HEK293T (cell line): ENCODE data around the gene FBXO24.

Source experiments
- CTCF ChIA-PET: fragments of 350-600 bp; formaldehyde crosslinking; extraction: SDS; loops from one replicate; lab custom pipeline; 2021; ENCODE audit warnings: antibody characterized with exemption, inconsistent platforms; lab: Yijun Ruan, JAX
- POLR2A ChIA-PET: fragments of 350-600 bp; formaldehyde crosslinking; extraction: SDS; loops from one replicate; lab custom pipeline; 2020; ENCODE audit warnings: antibody characterized with exemption, inconsistent platforms; lab: Yijun Ruan, JAX
- DNase-seq: peaks from one replicate; pipeline ENCODE4 v3.0.0; 2012; ENCODE audit warnings: mixed read lengths; ENCODE audit errors: extremely low spot score
- ARNT ChIP-seq: fragments of 450-650 bp; IDR thresholded peaks from 2 replicates; pipeline ENCODE4 v1.6.1; 2017; ENCODE audit warnings: mild to moderate bottlenecking
- BHLHE40 ChIP-seq: fragments of 450-650 bp; IDR thresholded peaks from 2 replicates; pipeline ENCODE4 v1.6.1; 2016; ENCODE audit warnings: mild to moderate bottlenecking, moderate library complexity, borderline replicate concordance
- CTBP1 ChIP-seq: fragments of 450-650 bp; IDR thresholded peaks from 2 replicates; pipeline ENCODE4 v1.6.1; 2016; ENCODE audit warnings: borderline replicate concordance
- ELF4 ChIP-seq: fragments of 450-650 bp; IDR thresholded peaks from 2 replicates; pipeline ENCODE4 v1.6.1; 2017; ENCODE audit warnings: antibody characterized with exemption
- FOXA1 ChIP-seq: fragments of 450-650 bp; IDR thresholded peaks from 2 replicates; pipeline ENCODE4 v1.6.1; 2016; ENCODE audit warnings: mild to moderate bottlenecking
- FOXK2 ChIP-seq: fragments of 450-650 bp; IDR thresholded peaks from 2 replicates; pipeline ENCODE4 v1.6.1; 2016; ENCODE audit warnings: mild to moderate bottlenecking
- FOXM1 ChIP-seq: fragments of 450-650 bp; IDR thresholded peaks from 2 replicates; pipeline ENCODE4 v1.6.1; 2017; ENCODE audit warnings: mild to moderate bottlenecking, borderline replicate concordance
- HDGF ChIP-seq: fragments of 450-650 bp; IDR thresholded peaks from 2 replicates; pipeline ENCODE4 v1.6.1; 2017; ENCODE audit warnings: antibody characterized with exemption, borderline replicate concordance
- L3MBTL2 ChIP-seq: fragments of 450-650 bp; conservative IDR thresholded peaks from 2 replicates; pipeline ENCODE4 v1.6.1; 2016; ENCODE audit warnings: mild to moderate bottlenecking
- LEF1 ChIP-seq: fragments of 450-650 bp; IDR thresholded peaks from 2 replicates; pipeline ENCODE4 v1.6.1; 2017; ENCODE audit warnings: mild to moderate bottlenecking, borderline replicate concordance
- NFRKB ChIP-seq: fragments of 450-650 bp; IDR thresholded peaks from 2 replicates; pipeline ENCODE4 v1.6.1; 2016; ENCODE audit warnings: mild to moderate bottlenecking, moderate library complexity
- SP1 ChIP-seq: fragments of 450-650 bp; IDR thresholded peaks from 2 replicates; pipeline ENCODE4 v1.6.1; 2017
- SUZ12 ChIP-seq: fragments of 450-650 bp; IDR thresholded peaks from 2 replicates; pipeline ENCODE4 v1.6.1; 2016; ENCODE audit warnings: mild to moderate bottlenecking
- TARDBP ChIP-seq: fragments of 450-650 bp; IDR thresholded peaks from 2 replicates; pipeline ENCODE4 v1.6.1; 2016
- ZNF384 ChIP-seq: fragments of 450-650 bp; IDR thresholded peaks from 2 replicates; pipeline ENCODE4 v1.6.1; 2016
- TF ChIP-seq, protein P1 (sequence below): fragments of 450-650 bp; IDR thresholded peaks from 2 replicates; pipeline ENCODE4 v1.6.1; 2016

FBXO24 gene

DNA sequence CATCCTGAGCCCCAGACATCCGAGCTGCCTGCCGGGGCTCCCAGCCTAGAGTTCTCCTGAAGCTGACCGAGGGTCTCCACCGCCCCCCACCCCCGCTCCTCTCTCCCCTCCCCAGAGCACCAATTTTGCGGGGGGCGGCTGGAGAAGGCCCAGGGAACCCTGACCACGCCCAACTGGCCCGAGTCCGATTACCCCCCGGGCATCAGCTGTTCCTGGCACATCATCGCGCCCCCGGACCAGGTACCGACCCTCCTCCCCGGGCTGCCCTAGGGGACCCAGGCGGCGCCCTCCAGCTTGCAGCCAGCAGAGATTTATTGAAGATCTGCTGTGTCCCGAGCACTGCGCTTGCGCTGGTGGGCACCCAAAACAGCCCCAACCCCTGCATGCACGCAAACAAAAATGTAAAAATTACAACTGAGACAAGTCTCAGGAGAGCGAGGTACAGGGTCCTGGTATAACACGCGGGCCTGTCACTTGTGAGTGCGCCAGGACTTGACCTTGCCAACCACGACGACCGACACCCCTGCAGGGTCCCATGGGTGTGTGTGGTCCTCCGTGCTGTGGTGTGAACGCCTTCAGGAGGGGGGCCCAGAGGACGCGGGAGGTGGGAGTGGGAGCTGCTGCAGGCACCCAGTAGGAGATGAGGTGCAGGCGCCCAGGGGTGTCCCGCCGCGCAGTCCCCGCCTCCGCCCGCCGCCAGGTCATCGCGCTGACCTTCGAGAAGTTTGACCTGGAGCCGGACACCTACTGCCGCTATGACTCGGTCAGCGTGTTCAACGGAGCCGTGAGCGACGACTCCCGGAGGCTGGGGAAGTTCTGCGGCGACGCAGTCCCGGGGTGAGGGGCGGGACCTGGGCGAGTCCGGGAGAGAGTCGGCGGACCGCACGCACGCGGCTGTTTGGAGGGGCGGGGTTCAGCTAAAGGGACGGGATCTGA, 19.1 kb downstream of the FBXO24 start:
- ChIA-PET POLR2A (interaction anchor here (0.7 to 3.1 kb wide), 4 partner anchors 16 to 100 kb away, joined by 3 to 14 read pairs (median 4); partner anchors contain the start of genes FBXO24, GIGYF1, LRCH4 and POP7), CTCF (interaction anchor here (0.8 kb wide), 1 partner anchor 87 kb away, joined by 3 read pairs; no protein-coding TSS in a partner anchor)
- DNase-seq: no peak
- no peak for TF ChIP-seq NFRKB
- no peak for TF ChIP-seq CTBP1
- no peak for TF ChIP-seq FOXM1
- TF ChIP-seq ZNF384: no peak
- no peak for TF ChIP-seq ELF4
- TF ChIP-seq HDGF: no peak
- TF ChIP-seq FOXK2: no peak

DNA sequence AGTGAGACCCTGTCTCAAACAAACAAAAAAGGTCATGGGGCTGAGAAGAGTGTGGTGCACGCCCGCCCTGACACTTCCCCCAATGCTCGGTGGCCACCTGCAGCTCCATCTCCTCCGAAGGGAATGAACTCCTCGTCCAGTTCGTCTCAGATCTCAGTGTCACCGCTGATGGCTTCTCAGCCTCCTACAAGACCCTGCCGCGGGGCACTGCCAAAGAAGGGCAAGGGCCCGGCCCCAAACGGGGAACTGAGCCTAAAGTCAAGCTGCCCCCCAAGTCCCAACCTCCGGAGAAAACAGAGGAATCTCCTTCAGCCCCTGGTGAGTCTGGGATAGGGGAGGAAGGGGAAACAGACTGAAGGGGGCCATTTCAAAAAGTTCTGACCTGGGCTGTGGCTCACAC, 20.2 kb downstream of the FBXO24 start:
- ChIA-PET CTCF (no interaction called here), POLR2A (interaction anchor here (0.7 kb wide), 1 partner anchor 17 kb away, joined by 4 read pairs; no protein-coding TSS in a partner anchor)
- no peak for DNase-seq
- TF ChIP-seq LEF1: no peak
- no peak for TF ChIP-seq SUZ12
- no peak for TF ChIP-seq SP1
- TF ChIP-seq L3MBTL2: no peak
- TF ChIP-seq CTBP1: no peak
- no peak for TF ChIP-seq NFRKB
- TF ChIP-seq, protein P1, sequence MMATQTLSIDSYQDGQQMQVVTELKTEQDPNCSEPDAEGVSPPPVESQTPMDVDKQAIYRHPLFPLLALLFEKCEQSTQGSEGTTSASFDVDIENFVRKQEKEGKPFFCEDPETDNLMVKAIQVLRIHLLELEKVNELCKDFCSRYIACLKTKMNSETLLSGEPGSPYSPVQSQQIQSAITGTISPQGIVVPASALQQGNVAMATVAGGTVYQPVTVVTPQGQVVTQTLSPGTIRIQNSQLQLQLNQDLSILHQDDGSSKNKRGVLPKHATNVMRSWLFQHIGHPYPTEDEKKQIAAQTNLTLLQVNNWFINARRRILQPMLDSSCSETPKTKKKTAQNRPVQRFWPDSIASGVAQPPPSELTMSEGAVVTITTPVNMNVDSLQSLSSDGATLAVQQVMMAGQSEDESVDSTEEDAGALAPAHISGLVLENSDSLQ: no peak

DNA sequence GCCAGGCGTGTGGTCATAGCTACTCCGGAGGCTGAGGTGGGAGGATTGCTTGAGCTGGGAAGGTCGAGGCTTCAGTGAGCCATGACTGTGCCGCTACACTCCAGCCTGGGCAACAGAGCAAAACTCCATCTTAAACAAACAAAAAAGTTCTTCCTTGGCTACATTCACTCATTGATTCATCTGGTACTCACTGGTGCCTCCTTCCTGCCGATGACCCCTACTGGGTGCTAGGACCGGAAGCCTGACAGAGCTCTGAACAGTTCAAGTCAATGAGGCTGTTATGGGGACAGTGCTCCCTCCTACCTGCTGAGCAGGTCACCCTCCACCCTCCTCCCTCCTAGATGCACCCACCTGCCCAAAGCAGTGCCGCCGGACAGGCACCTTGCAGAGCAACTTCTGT, 21.0 kb downstream of the FBXO24 start:
- DNase-seq: no peak
- ChIA-PET CTCF (interaction anchor here (0.5 kb wide), 1 partner anchor 60 kb away, joined by 3 read pairs; no protein-coding TSS in a partner anchor), POLR2A (interaction anchor here (0.7 kb wide), 1 partner anchor 99 kb away, joined by 3 read pairs; the partner anchor contains the start of gene POP7)
- TF ChIP-seq NFRKB: no peak
- no peak for TF ChIP-seq FOXM1
- TF ChIP-seq BHLHE40: no peak
- no peak for TF ChIP-seq SUZ12
- TF ChIP-seq ELF4: no peak
- no peak for TF ChIP-seq L3MBTL2
- no peak for TF ChIP-seq SP1
- TF ChIP-seq LEF1: no peak
- no peak for TF ChIP-seq TARDBP
- TF ChIP-seq CTBP1: no peak

DNA sequence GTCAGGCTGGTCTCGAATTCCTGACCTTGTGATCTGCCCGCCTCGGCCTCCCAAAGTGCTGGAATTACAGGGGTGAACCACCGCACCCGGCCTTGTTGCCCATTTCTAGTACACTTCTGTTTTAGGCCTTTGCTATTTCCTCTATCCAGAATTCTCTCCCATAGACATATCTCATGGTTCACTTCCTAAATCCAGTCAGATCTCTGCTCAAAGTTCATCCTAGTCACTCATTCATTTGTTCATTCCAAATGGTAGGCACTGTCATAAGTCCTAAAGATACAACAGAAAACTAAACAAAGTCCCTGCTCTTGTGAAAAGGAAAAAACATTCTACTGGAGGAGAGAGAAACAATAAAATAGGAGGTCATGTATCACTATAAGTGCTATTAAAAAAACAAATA, 23.8 kb downstream of the FBXO24 start:
- DNase-seq: no peak
- CTCF ChIA-PET: interaction anchor here (0.6 kb wide), 1 partner anchor 180 kb away, joined by 4 read pairs; no protein-coding TSS in a partner anchor
- TF ChIP-seq LEF1 (no peak), SP1 (no peak), ELF4 (no peak), ZNF384 (no peak), FOXM1 (no peak), HDGF (no peak), CTBP1 (no peak), L3MBTL2 (no peak), FOXK2 (no peak), FOXA1 (no peak)
- POLR2A ChIA-PET: interaction anchor here (1.3 kb wide), 1 partner anchor 24 kb away, joined by 4 read pairs; the partner anchor contains the start of gene FBXO24

DNA sequence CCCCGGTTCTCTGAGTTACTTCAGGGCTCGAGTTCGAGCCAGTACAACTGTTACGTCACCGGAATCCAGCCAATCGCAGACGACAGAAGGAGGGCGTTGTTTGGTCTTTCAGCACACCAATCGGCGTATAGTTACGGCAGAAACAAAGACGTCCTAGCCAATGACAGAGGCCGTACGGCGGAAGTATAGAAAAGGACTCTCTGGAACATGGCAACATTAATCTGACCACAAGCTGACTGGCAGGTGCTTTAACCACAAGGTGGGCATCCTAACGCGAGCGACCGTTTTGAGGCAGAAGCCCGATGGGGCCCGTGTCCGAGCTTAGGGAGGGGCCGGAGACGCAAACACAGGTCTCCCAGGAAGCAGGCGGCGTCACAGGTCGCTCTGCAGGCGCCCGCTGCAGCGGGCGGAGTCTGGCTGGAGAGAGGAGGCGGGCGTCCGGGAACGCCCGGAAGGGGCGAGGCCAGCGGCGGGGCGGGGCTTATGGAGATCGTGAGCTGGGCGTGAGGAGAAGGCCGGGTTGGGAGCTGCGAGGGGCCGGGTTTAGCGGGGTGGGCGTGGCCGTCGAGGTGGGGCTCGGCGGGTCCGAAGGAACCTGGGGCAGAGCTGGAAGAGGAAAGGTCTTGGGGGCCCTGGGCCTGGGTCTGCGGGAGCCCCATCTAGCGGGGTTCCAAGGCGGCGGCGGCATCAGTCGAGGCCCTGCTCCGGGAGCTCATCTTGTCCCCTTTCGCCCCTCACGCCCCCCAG, 26.0 kb downstream of the FBXO24 start, which contains the start of gene MOSPD3:
Gene MOSPD3 (plus strand): TSS at position 558 of the 747 bp plus-strand sequence. CDS start 252 bp downstream, outside the sequence.
- TF ChIP-seq, protein P1: peak; percentile 95
- TF ChIP-seq ELF4: peak; percentile 38
- TF ChIP-seq FOXM1: no peak
- ChIA-PET CTCF (interaction anchor here (1.0 to 1.9 kb wide), 5 partner anchors 17 to 107 kb away, joined by 3 to 9 read pairs (median 4); partner anchors contain the start of genes FBXO24 and LRCH4), POLR2A (interaction anchor here (0.7 to 2.3 kb wide), 12 partner anchors 9 to 263 kb away, joined by 3 to 23 read pairs (median 4); partner anchors contain the start of genes FBXO24, GNB2, LRCH4 and POP7)
- DNase-seq: peak; percentile 97

DNA sequence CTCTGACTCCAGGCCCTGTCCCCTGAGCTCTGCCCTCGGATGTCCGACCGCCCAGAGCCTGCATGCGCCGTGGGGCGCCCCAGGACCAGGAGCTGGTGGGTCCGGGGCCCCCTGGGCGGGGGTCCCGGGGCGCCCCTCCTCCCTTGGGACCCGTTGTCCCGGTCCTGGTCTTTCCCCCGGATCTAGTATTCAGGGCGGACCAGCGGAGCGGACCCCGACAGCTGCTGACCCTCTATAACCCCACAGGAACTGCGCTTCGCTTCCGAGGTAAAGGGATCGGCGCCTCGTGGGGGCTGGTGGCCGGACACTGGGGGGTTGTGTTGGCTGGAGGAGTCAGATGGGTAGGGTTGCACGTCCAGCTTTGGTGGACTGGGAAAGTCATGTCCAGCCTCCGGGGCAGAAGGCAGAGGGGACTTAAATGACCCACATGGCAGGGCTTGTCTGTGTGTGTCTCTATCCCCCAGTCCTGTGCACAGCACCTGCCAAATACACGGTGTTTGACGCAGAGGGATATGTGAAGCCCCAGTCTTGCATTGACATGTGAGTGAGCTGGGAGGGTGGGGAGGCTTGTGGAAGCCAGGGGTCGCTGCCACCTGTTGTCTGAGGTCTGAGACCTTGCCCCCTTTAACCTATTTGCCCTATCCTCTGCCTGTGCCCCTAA, 26.7 kb downstream of the FBXO24 start:
- no peak for TF ChIP-seq TARDBP
- no peak for TF ChIP-seq SUZ12
- TF ChIP-seq NFRKB: no peak
- no peak for TF ChIP-seq ZNF384
- no peak for TF ChIP-seq FOXA1
- TF ChIP-seq ARNT: no peak
- no peak for TF ChIP-seq FOXK2
- TF ChIP-seq BHLHE40: no peak
- no peak for TF ChIP-seq CTBP1
- POLR2A ChIA-PET: interaction anchor here (0.7 to 2.3 kb wide), 13 partner anchors 10 to 262 kb away, joined by 3 to 23 read pairs (median 5); partner anchors contain the start of genes FBXO24, GNB2, LRCH4 and POP7

More for the DNA sequence above, 26.7 kb downstream of the FBXO24 start:
- DNase-seq: no peak
- CTCF ChIA-PET: interaction anchor here (1.0 to 1.9 kb wide), 7 partner anchors 13 to 113 kb away, joined by 3 to 9 read pairs (median 3); partner anchors contain the start of genes FBXO24 and LRCH4
